ENCODE data around the gene ANXA11.
"Not testable (repeated sequence)": the region's sequence is repeated elsewhere in the genome, so short reads cannot be mapped to it uniquely, and the experiment has no call there.

DNA sequence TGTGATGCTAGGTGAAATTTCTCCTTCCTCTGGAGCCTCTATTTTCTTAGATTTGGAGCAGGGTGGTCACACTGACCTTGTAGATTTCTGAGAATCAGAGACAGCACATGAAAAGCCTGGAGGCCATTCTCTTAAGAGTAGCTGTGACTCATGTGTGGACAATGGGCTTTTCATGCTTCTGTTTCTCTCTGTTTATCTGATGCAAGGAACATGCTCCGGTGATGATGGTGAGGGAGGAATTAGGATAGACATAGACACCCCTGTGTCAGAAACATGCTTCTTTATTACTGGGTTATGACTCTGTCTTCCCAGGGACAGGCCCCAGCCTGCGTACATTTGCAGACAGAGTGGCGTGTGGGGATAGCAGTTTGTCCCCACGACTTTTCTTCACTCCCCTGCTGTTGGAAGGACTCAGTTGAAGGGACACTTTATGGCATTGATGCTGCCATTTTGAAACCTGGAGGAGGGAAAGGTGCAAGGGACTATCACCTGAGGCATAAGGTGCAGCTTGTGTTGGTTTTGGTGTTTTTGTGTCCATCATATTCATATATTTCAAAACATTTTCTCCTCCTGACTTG lies 46.5 kb upstream of the ANXA11 start:
- TF ChIP-seq POLR2A (IDR thresholded peaks at IDR 0.05); CTCF (IDR thresholded peaks at IDR 0.05); EP300 (IDR thresholded peaks at IDR 0.05; ENCODE audit: low read depth); POLR2AphosphoS5 (IDR thresholded peaks at IDR 0.05): not testable (repeated sequence)
